HG02981 (cell line): Measurements from ENCODE around the gene EDRF1.
"Not testable (repeated sequence)": the region's sequence is repeated elsewhere in the genome, so short reads cannot be mapped to it uniquely, and the experiment has no call there.

Source experiments
- ATAC-seq: cut with Tn5 transposase; IDR thresholded peaks from one replicate; pipeline ENCODE4 v1.9.1; 2021; ENCODE audit warnings: mild to moderate bottlenecking, moderate library complexity; ENCODE audit not compliant: unreplicated experiment

The EDRF1 gene

GRCh38 chr10:125719173-125720001, at the start of gene EDRF1:
Gene EDRF1 (plus strand): TSS chr10:125719709. CDS start chr10:125719808, 99 bp downstream.
- ATAC-seq, result peak; percentile 92

- ATAC-seq, result no peak
Observed at GRCh38 chr10:125672884-125673283, 46.6 kb upstream of the EDRF1 start.

DNA sequence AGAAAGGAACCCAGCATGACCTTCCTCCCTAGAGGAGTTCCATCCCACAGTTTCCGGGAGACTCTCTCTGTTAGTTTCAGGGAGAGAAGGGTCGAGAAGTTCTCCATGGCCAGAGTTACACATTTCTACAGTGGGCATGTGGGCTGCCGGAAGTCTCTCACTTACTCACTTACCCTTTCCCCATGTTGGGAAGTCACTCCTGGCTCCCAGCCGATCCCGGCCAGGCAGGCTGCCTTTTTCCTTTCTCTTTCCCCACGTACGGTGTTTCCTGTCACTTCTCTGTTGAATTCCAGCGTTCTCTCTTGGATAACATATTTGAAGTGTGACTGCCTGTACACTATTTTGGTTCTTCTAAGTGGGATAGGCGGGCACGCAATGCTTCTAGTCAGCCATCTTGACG, 40.1 kb upstream of the EDRF1 start:
- ATAC-seq, result no peak

DNA sequence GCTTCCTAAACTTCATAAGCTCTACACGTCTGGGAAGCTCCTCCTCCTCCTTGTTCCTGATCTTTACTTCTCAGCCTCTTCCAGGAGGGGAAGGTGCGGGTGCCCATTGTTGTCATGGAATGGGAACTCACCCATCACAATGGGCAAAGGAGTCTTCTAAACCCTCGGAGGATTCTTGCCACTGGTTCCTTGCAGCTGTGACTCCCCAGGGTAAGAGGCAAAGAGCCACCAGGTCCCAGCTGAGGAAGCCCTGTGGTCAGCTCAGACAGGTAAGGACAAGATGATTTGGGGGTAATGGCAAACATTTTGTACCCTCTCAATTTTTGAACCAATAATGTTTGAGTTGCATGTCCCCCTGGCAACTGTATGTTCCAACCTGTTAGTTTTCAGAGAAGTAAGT, 36.4 kb upstream of the EDRF1 start, which contains the start of gene TEX36:
Gene TEX36 (minus strand): TSS at position 101 of the 400 bp plus-strand sequence. CDS start 174 bp downstream, outside the sequence.
- ATAC-seq, result no peak

GRCh38 chr10:125683821-125684220, 35.7 kb upstream of the EDRF1 start:
- no peak for ATAC-seq

DNA sequence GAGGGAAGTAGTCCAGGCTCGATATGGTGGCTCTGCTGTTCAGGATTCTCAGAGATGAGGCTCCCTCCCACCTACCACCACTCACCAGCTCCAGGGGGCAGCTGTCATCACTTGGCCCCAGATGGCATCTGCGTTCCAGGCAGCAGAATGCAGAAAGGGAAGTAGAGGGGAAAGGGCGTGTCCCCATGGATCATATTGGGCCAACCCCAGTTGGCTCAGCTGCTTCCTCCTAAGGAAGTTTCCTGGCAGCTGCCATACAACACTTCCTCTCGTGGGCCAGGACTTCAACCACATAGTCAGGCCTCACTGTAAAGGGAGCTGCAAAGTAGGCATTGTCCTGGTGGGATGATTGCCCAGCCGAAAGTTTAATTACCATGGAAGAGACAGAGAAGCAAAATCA, 34.9 kb upstream of the EDRF1 start:
- ATAC-seq, result no peak

- no peak for ATAC-seq
Observed at GRCh38 chr10:125687507-125688185, 31.9 kb upstream of the EDRF1 start.

- no peak for ATAC-seq
Observed at GRCh38 chr10:125689955-125690569, 29.4 kb upstream of the EDRF1 start.

DNA sequence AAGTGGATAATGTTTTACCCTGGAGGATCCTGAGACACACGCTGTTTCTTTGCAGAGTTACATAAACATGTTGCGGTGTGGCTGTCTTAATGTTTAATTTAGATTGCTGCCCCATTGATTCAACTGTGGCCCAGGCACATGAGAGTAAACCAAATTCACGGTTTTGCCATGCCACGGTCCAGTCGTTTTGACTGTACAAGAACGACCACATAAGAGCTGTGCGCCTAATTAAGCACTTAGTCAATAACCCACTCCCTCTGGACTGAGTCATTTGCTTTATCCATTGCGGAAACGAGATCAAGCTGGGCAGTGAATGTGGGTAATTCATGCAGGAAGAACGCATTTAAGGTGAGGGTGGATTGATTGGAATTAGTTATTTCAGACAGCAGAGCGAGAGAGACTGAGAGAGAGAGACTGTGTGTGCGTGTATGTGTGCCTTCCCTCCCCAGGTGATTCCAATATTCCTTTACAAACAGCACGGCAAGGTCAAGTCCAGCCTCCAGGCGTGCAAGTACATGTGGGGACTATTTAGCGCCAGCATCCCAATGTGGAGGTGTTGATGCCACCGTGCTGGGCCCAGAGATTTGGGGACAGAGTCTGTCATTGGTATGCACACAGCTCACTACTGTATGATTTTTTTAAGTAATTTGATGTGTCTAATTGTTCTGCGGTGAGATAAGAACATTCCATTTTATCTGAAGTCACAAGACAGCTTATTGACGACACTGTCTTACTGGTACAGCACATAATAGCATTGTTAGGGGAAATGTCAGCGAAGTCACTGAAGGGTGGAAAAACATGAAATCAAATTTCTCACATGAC, 28.1 kb upstream of the EDRF1 start:
- peak; percentile 54 for ATAC-seq

GRCh38 chr10:125692196-125692595, 27.3 kb upstream of the EDRF1 start:
- no peak for ATAC-seq

- ATAC-seq, result no peak
Observed at GRCh38 chr10:125692601-125693523, 26.6 kb upstream of the EDRF1 start.

DNA sequence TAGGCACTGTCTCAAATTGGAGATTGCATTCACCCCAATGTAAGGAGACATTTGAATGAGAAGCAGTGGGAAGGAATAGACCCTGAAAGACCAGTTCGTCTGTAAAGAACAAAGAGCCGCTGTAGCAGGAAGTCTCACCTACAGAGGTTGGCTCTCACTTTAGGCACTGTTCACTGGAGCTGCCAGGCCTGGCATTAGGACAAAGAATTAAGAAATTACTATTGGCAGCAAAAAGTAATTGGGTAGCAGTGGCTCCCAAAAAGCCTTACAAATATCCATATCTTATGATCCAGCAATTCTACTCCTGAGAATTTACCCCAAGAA, 26.0 kb upstream of the EDRF1 start:
- ATAC-seq, result no peak

GRCh38 chr10:125694883-125695282, 24.6 kb upstream of the EDRF1 start:
- no peak for ATAC-seq

- ATAC-seq, result not testable (repeated sequence)
Observed at GRCh38 chr10:125696884-125697283, 22.6 kb upstream of the EDRF1 start.

DNA sequence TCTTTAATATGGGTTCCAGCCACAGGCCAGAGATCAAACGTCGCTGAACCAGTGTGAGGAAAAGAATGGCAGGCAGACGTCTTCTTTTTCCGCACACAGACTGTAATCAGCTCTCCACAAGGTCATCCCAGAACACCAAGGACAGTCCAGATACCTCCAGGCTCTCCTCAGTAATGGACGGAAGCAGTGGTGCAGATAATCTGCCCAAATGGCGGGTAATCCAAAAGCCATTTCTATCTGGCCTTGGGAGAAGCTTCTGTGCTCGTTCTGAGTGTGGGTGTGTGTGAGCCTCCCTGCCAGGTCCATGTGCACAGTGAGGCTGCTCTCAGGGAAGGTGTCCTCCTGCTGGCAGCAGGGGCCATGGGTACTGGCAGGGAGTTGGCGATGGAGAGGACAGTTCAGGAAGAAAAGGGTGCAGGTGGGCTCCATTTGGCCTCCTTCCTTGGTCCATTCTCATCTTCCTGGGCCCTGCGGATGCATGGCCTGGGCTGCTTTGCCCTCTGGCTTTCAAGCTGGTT, 21.0 kb upstream of the EDRF1 start:
- no peak for ATAC-seq

DNA sequence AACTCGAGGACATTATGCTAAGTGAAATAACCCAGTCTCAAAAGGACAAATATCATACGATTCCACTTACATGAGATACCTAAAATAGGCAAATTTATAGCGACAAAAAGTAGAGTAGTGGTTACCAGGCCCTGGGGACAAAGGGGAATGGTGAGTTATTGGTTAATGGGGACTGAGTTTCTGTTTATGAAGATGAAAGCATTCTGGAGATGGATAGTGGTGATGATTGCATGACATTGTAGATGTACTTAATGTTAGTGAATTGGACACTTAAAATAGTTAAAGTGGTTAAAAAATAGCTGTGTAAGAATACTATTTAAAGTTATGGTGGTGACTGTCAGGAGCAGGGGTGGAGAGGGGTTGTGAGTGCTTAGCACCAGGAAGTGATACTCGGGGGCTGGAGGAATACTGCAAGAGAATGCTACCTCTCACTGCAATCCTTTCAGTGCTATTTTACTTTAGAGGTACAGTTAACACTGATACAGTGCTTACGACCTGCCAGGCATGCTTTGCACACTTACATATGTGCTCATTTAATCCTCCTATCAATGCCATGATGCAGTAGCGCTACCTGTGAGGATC, 19.9 kb upstream of the EDRF1 start:
- ATAC-seq, result no peak

- no peak for ATAC-seq
Observed at GRCh38 chr10:125700355-125700911, 19.1 kb upstream of the EDRF1 start.

- peak; percentile 68 for ATAC-seq
Observed at GRCh38 chr10:125707541-125708468, 11.7 kb upstream of the EDRF1 start.
